Thymus (tissue), 11 donors: ENCODE results near the gene RAN. TPM values are rescaled to one million over a fixed set of nuclear protein-coding genes. Genes with fewer than 3 reads are reported as not detected.
A peak's percentile ranks its signal among the peaks of the same experiment; 100 is the strongest.
"Not testable (repeated sequence)": the region's sequence is repeated elsewhere in the genome, so short reads cannot be mapped to it uniquely, and the experiment has no call there.

Experiments used
- DNase-seq, 9 donors: peaks; one replicate each; pipeline ENCODE4 v3.0.0-alpha.2; 2013; ENCODE audit warnings: low spot score in 9 of 9, low read depth in 6 of 9, missing footprints in 1 of 9
- H3K27ac ChIP-seq, 2 donors: one replicate each; pipeline ENCODE4 v1.5.1; 2013; ENCODE audit warnings: control low read depth in 1 of 2, low read depth in 1 of 2, low read length in 1 of 2, mild to moderate bottlenecking in 1 of 2, moderate library complexity in 1 of 2
- H3K27me3 ChIP-seq, 2 donors: one replicate each; pipeline ENCODE4 v1.5.1; 2013; ENCODE audit warnings: low read length in 1 of 2; ENCODE audit not compliant: control insufficient read depth in 2 of 2, insufficient read depth in 1 of 2
- H3K36me3 ChIP-seq, 2 donors: one replicate each; pipeline ENCODE4 v1.5.1; 2013; ENCODE audit warnings: low read length in 1 of 2, mild to moderate bottlenecking in 1 of 2, moderate library complexity in 1 of 2; ENCODE audit not compliant: control insufficient read depth in 2 of 2, insufficient read depth in 2 of 2
- H3K4me1 ChIP-seq, 2 donors: one replicate each; pipeline ENCODE4 v1.5.1; 2013; ENCODE audit warnings: low read length in 2 of 2; ENCODE audit not compliant: control insufficient read depth in 2 of 2, insufficient read depth in 2 of 2
- H3K4me3 ChIP-seq, 2 donors: one replicate each; pipeline ENCODE4 v1.5.1; 2013; ENCODE audit warnings: low read length in 2 of 2, control low read depth in 1 of 2, mild to moderate bottlenecking in 1 of 2
- H3K9me3 ChIP-seq, 2 donors: one replicate each; pipeline ENCODE4 v1.5.1; 2013; ENCODE audit warnings: low read length in 1 of 2, mild to moderate bottlenecking in 1 of 2; ENCODE audit not compliant: control insufficient read depth in 2 of 2, insufficient read depth in 1 of 2
- WGBS: extraction: QIAGEN DNeasy Blood & Tissue Kit; methylation state at CpG from one replicate; pipeline ENCODE4 v1.1.7; 2013; 5-methylcytosine and 5-hydroxymethylcytosine counted together
- polyA plus RNA-seq: library from polyadenylated mRNA; stranded (reverse); fragments of 200-250 nt; gene quantifications from one replicate; pipeline ENCODE4 v1.2.3, GENCODE V29; 2013
- total RNA-seq: library from RNA; stranded (reverse); fragments of 120-200 nt; gene quantifications from one replicate; pipeline ENCODE4 v1.2.4, GENCODE V29; 2013
- donor health status: healthy.

Gene RAN
- total and polyA plus RNA-seq, 2 donors = 295 to 1,047 TPM

GRCh38 chr12:130839770-130840404 is 32.0 kb upstream of the RAN start:
- Histone ChIP-seq H3K9me3 (no peaks in the 10 kb centered on the region), H3K36me3 (no peaks in the 10 kb centered on the region), H3K27me3 (no peaks in the 10 kb centered on the region), H3K4me1 (peaks cover 3 to 17% of the 10 kb centered on the region in 2 donors), H3K27ac (no peak overlapping the region), H3K4me3 (peak overlapping the region; percentile 31 to 94)
- 81% methylated on average over 11 of the region's 11 CpGs for WGBS
- no peak for DNase-seq

GRCh38 chr12:130846369-130846768 is 25.5 kb upstream of the RAN start:
- Histone ChIP-seq H3K4me1 (no peaks in the 10 kb centered on the region), H3K36me3 (no peaks in the 10 kb centered on the region), H3K4me3 (no peak overlapping the region)

GRCh38 chr12:130847112-130847511 is 24.8 kb upstream of the RAN start:
- Histone ChIP-seq H3K27ac (no peak overlapping the region), H3K9me3 (no peaks in the 10 kb centered on the region), H3K4me1 (no peaks in the 10 kb centered on the region), H3K27me3 (peaks cover 0 to 5% of the 10 kb centered on the region in 2 donors), H3K4me3 (no peak overlapping the region), H3K36me3 (no peaks in the 10 kb centered on the region)
- no peak for DNase-seq
- 93% methylated on average over 7 of the region's 7 CpGs for WGBS

More at GRCh38 chr12:130846369-130846768, 25.5 kb upstream of the RAN start:
- DNase-seq = no peak
- H3K27me3 ChIP-seq = no peaks in the 10 kb centered on the region
- no peaks in the 10 kb centered on the region for H3K9me3 ChIP-seq
- no peak overlapping the region for H3K27ac ChIP-seq

GRCh38 chr12:130848105-130848504 is 23.8 kb upstream of the RAN start:
- not testable (repeated sequence) for H3K4me1 ChIP-seq, H3K4me3 ChIP-seq, H3K36me3 ChIP-seq, H3K27ac ChIP-seq, DNase-seq, H3K9me3 ChIP-seq
- H3K27me3 ChIP-seq = peaks cover 0 to 13% of the 10 kb centered on the region in 2 donors
- 99% methylated on average over 6 of the region's 6 CpGs for WGBS

GRCh38 chr12:130848785-130849305 is 23.0 kb upstream of the RAN start:
- H3K9me3 ChIP-seq, H3K4me3 ChIP-seq, DNase-seq, H3K4me1 ChIP-seq, H3K36me3 ChIP-seq, H3K27ac ChIP-seq: not testable (repeated sequence)
- H3K27me3 ChIP-seq = peaks cover 0 to 21% of the 10 kb centered on the region in 2 donors
- 88% methylated on average over 1 of the region's 1 CpG for WGBS

- DNase-seq = no peak
- Histone ChIP-seq H3K9me3 (no peaks in the 10 kb centered on the region), H3K27me3 (peaks cover 0 to 30% of the 10 kb centered on the region in 2 donors), H3K4me1 (no peaks in the 10 kb centered on the region), H3K27ac (no peak overlapping the region), H3K4me3 (no peak overlapping the region), H3K36me3 (no peaks in the 10 kb centered on the region)
- WGBS = 86% methylated on average over 7 of the region's 7 CpGs
Observed at GRCh38 chr12:130849561-130850417, 22.1 kb upstream of the RAN start.

- Histone ChIP-seq H3K9me3 (no peaks in the 10 kb centered on the region), H3K36me3 (no peaks in the 10 kb centered on the region), H3K27me3 (peaks cover 0 to 34% of the 10 kb centered on the region in 2 donors), H3K4me3 (no peak overlapping the region), H3K27ac (no peak overlapping the region), H3K4me1 (no peaks in the 10 kb centered on the region)
- no peak for DNase-seq
- WGBS = 91% methylated on average over 12 of the region's 12 CpGs
Observed at GRCh38 chr12:130850418-130851021, 21.3 kb upstream of the RAN start.

GRCh38 chr12:130856088-130856487 is 15.8 kb upstream of the RAN start:
- H3K4me3 ChIP-seq = no peak overlapping the region
- H3K4me1 ChIP-seq = no peaks in the 10 kb centered on the region
- peaks cover 1 to 3% of the 10 kb centered on the region in 2 donors for H3K9me3 ChIP-seq
- no peak for DNase-seq
- no peaks in the 10 kb centered on the region for H3K36me3 ChIP-seq
- peaks cover 0 to 34% of the 10 kb centered on the region in 2 donors for H3K27me3 ChIP-seq
- no peak overlapping the region for H3K27ac ChIP-seq
- WGBS = 98% methylated on average over 4 of the region's 4 CpGs

- Histone ChIP-seq H3K9me3 (peaks cover 1 to 3% of the 10 kb centered on the region in 2 donors), H3K36me3 (no peaks in the 10 kb centered on the region), H3K27me3 (peaks cover 0 to 21% of the 10 kb centered on the region in 2 donors), H3K4me3 (no peak overlapping the region), H3K4me1 (no peaks in the 10 kb centered on the region), H3K27ac (no peak overlapping the region)
- 90% methylated on average over 4 of the region's 4 CpGs for WGBS
- no peak for DNase-seq
Observed at GRCh38 chr12:130858084-130858483, 13.8 kb upstream of the RAN start.
